ENCODE results near the gene SCGB3A1.

The SCGB3A1 gene

GRCh38 chr5:180541710-180542109 is 49.6 kb downstream of the SCGB3A1 start:
- DNase-seq (ENCODE audit: insufficient read length, low spot score) (no peak), FAIRE-seq (no peak)
- TF ChIP-seq PAX5 (IDR thresholded peaks at IDR 0.05; ENCODE audit: insufficient read depth, low read length, severe bottlenecking), result no peak
- TF ChIP-seq TAF1 (IDR thresholded peaks at IDR 0.05; ENCODE audit: low read depth, low read length), result no peak
- no peak for TF ChIP-seq SPI1 (IDR thresholded peaks at IDR 0.05; ENCODE audit: low read depth, low read length)
- no peak for TF ChIP-seq POLR2AphosphoS5 (IDR thresholded peaks at IDR 0.05; ENCODE audit: low read depth, low read length)
- no peak for TF ChIP-seq POLR2A (IDR thresholded peaks at IDR 0.05; ENCODE audit: low read depth, low read length)
- TF ChIP-seq POU2F2 (IDR thresholded peaks at IDR 0.05; ENCODE audit: low read depth, low read length), result no peak

Data from GM12891 (cell line).